ENCODE results near the gene PIRT. TPM values are rescaled to one million over a fixed set of nuclear protein-coding genes. Genes with fewer than 3 reads are reported as not detected.
A peak's percentile ranks its signal among the peaks of the same experiment; 100 is the strongest.

Gene PIRT
- under 1 TPM in 2 of 4 donors, not detected in 2; 0.68 to 0.91 TPM for total RNA-seq

GRCh38 chr17:10837921-10838320, at the start of gene PIRT:
TSS of gene PIRT (minus strand) at chr17:10838087. CDS start at chr17:10825645, 12,442 bp downstream.
- no peak within 1 kb of the TSS for H3K27ac ChIP-seq
- WGBS: 81% methylated on average over 6 of the region's 8 CpGs

DNA sequence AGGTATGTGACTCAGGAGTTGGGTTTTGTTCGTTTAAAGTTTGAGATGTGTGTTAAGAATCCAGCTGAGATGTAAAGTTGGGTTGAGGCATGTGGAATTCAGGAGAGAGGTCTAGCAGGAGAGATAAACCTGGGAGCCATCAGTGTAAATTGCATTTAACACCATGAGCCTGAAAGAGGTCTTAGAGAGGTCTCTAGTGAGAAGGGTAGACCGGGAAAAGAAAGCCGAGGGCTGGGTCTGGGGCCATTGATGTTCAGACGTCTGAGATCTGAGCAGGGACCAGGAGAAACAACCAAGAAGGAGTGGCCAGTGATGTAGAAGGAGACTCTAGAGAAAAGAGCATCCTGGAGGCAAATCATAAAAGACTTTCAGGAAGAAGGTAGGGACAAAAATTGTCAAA, 44.1 kb upstream of the PIRT start:
- H3K9me3 ChIP-seq: no peaks in the 10 kb centered on the region
- H3K4me3 ChIP-seq: no peak overlapping the region
- no peaks in the 10 kb centered on the region for H3K36me3 ChIP-seq
- no peak overlapping the region for H3K27ac ChIP-seq
- no peaks in the 10 kb centered on the region for H3K4me1 ChIP-seq
- peaks cover 5% of the 10 kb centered on the region for H3K27me3 ChIP-seq
- no peak for DNase-seq (ENCODE audit: low spot score in 2 of 2)
- WGBS: 61% methylated on average over 4 of the region's 4 CpGs
- no peak for TF ChIP-seq POLR2A (IDR thresholded peaks at IDR 0.05)
- TF ChIP-seq POLR2AphosphoS5 (IDR thresholded peaks at IDR 0.05): no peak
- no peak for TF ChIP-seq EP300 (IDR thresholded peaks at IDR 0.05)
- no peak for TF ChIP-seq CTCF (IDR thresholded peaks at IDR 0.05)

More at GRCh38 chr17:10837921-10838320, at the start of gene PIRT:
- Histone ChIP-seq H3K36me3 (no peaks in the 10 kb centered on the region), H3K9me3 (no peaks in the 10 kb centered on the region), H3K4me3 (no peak within 1 kb of the TSS), H3K4me1 (peaks cover 7% of the 10 kb centered on the region), H3K27me3 (no peaks in the 10 kb centered on the region)
- TF ChIP-seq CTCF (IDR thresholded peaks at IDR 0.05) (no peak), POLR2AphosphoS5 (IDR thresholded peaks at IDR 0.05) (no peak), POLR2A (IDR thresholded peaks at IDR 0.05) (no peak), EP300 (IDR thresholded peaks at IDR 0.05) (no peak)
- no peak for DNase-seq (ENCODE audit: low spot score in 2 of 2)

- Histone ChIP-seq H3K4me3 (no peak overlapping the region), H3K4me1 (no peaks in the 10 kb centered on the region), H3K27me3 (peaks cover 5% of the 10 kb centered on the region), H3K9me3 (no peaks in the 10 kb centered on the region), H3K36me3 (no peaks in the 10 kb centered on the region), H3K27ac (no peak overlapping the region)
- no peak for DNase-seq (ENCODE audit: low spot score in 2 of 2)
- WGBS: 23% methylated on average over 9 of the region's 9 CpGs
- TF ChIP-seq CTCF (IDR thresholded peaks at IDR 0.05): peak in 1 of 2 donors; percentile 21
- TF ChIP-seq EP300 (IDR thresholded peaks at IDR 0.05): no peak
Observed at GRCh38 chr17:10879190-10879836, 41.4 kb upstream of the PIRT start.

- TF ChIP-seq POLR2A (IDR thresholded peaks at IDR 0.05) (no peak), POLR2AphosphoS5 (IDR thresholded peaks at IDR 0.05) (no peak), CTCF (IDR thresholded peaks at IDR 0.05) (peak; percentile 20 to 45)
- 1% methylated on average over 7 of the region's 7 CpGs for WGBS
Observed at GRCh38 chr17:10875984-10876555, 38.2 kb upstream of the PIRT start.

DNA sequence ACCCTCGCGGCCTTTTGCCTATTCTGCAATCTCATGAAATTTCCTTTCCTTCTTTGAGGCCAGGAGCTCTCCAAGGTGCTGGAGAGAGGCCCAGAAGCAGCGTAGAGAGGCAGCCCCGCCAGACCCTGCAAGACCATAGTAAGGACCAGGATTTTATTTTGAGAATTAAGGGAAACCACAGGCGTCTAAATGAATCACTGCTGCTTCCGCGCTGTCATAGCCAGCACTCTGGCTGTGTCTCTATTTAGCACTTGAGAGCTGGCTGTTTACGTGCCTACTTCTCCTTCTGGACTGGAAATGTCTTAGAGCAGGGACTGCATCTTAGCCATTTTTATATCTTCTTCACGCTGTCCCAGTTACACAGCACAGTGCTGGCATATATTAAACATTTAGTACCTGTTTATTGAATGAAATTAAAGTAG, 37.6 kb upstream of the PIRT start:
- Histone ChIP-seq H3K4me3 (no peak overlapping the region), H3K27ac (no peak overlapping the region), H3K27me3 (peaks cover 8% of the 10 kb centered on the region), H3K9me3 (no peaks in the 10 kb centered on the region), H3K4me1 (no peaks in the 10 kb centered on the region), H3K36me3 (no peaks in the 10 kb centered on the region)
- TF ChIP-seq EP300 (IDR thresholded peaks at IDR 0.05): no peak
- 23% methylated on average over 9 of the region's 9 CpGs for WGBS
- DNase-seq (ENCODE audit: low spot score in 2 of 2): no peak

More at GRCh38 chr17:10875984-10876555, 38.2 kb upstream of the PIRT start:
- Histone ChIP-seq H3K27me3 (peaks cover 8% of the 10 kb centered on the region), H3K27ac (no peak overlapping the region), H3K4me3 (no peak overlapping the region), H3K36me3 (no peaks in the 10 kb centered on the region), H3K4me1 (no peaks in the 10 kb centered on the region), H3K9me3 (no peaks in the 10 kb centered on the region)
- no peak for DNase-seq (ENCODE audit: low spot score in 2 of 2)
